Panc1 (cell line): ENCODE data around the gene KMT2C. TPM values are rescaled to one million over a fixed set of nuclear protein-coding genes. Genes with fewer than 3 reads are reported as not detected.

ENCODE experiments used
- ATAC-seq: fragments of 200-7000 bp; cut with Tn5 transposase; 2 replicates; pipeline ENCODE4 v1.9.1; 2020; ENCODE audit warnings: mild to moderate bottlenecking, moderate library complexity
- BruUV-seq: library from RNA; stranded (reverse); fragments of 400-500 nt; replicated peaks from 2 replicates; lab custom pipeline; 2021; lab: Mats Ljungman, UMichigan
- CTCF ChIA-PET: fragments of 300-600 bp; sonication (Branson Sonifier 250); formaldehyde crosslinking; loops from one replicate; lab custom pipeline; 2022; ENCODE audit warnings: antibody characterized with exemption; lab: Charles Lee
- POLR2A ChIA-PET: fragments of 300-600 bp; sonication (Branson Sonifier 250); formaldehyde crosslinking; loops from one replicate; lab custom pipeline; 2022; ENCODE audit warnings: antibody characterized with exemption; lab: Charles Lee
- DNase-seq: peaks from one replicate; pipeline ENCODE4 v3.0.0-alpha.2; 2010; ENCODE audit warnings: low read depth, low spot score
- H3K27ac ChIP-seq: 2 replicates; pipeline ENCODE4 v1.5.1; 2011; ENCODE audit warnings: mild to moderate bottlenecking, low read length, inconsistent platforms
- H3K27me3 ChIP-seq: fragments of 200-500 bp; sonication (Bioruptor generic); 2 replicates; pipeline ENCODE4 v1.6.0; 2014; ENCODE audit warnings: low read length, inconsistent platforms; ENCODE audit not compliant: control insufficient read depth, insufficient read depth
- H3K36me3 ChIP-seq: fragments of 200-500 bp; sonication (Bioruptor generic); 2 replicates; pipeline ENCODE4 v1.5.1; 2014; ENCODE audit warnings: inconsistent platforms, mild to moderate bottlenecking, low read length, moderate library complexity; ENCODE audit not compliant: control insufficient read depth, insufficient read depth
- H3K4me1 ChIP-seq: 2 replicates; pipeline ENCODE4 v1.5.1; 2011; ENCODE audit warnings: inconsistent platforms, mild to moderate bottlenecking, low read length, moderate library complexity; ENCODE audit not compliant: control insufficient read depth, insufficient read depth
- H3K4me3 ChIP-seq, 2 experiments: 2 replicates each; pipeline ENCODE4 v1.5.1; 2011 to 2012; ENCODE audit warnings: low read depth in 2 of 2, low read length in 2 of 2, mild to moderate bottlenecking in 2 of 2, inconsistent platforms in 1 of 2, moderate library complexity in 1 of 2
- H3K9me3 ChIP-seq: fragments of 200-500 bp; sonication (Bioruptor generic); 2 replicates; pipeline ENCODE4 v1.5.1; 2014; ENCODE audit warnings: low read depth, mild to moderate bottlenecking, inconsistent platforms, low read length, moderate library complexity; ENCODE audit not compliant: control insufficient read depth, insufficient read depth
- CTCF ChIP-seq: fragments of 450-650 bp; IDR thresholded peaks from 2 replicates; pipeline ENCODE4 v1.5.1; 2017; ENCODE audit warnings: mild to moderate bottlenecking
- POLR2AphosphoS5 ChIP-seq: IDR thresholded peaks from 2 replicates; pipeline ENCODE4 v1.6.1; 2012; ENCODE audit warnings: mild to moderate bottlenecking, low read depth, low read length, moderate library complexity
- REST ChIP-seq, 2 experiments: IDR thresholded peaks; 2 replicates each; pipeline ENCODE4 v1.6.1; 2011 to 2012; ENCODE audit warnings: low read depth in 2 of 2, control low read depth in 1 of 2, low read length in 1 of 2, mild to moderate bottlenecking in 1 of 2, moderate library complexity in 1 of 2; ENCODE audit not compliant: insufficient read depth in 1 of 2
- SIN3A ChIP-seq: IDR thresholded peaks from 2 replicates; pipeline ENCODE4 v1.6.1; 2012; ENCODE audit warnings: low read depth, mild to moderate bottlenecking, low read length, moderate library complexity, borderline replicate concordance; ENCODE audit not compliant: insufficient read depth
- TCF7L2 ChIP-seq: IDR thresholded peaks from 2 replicates; pipeline ENCODE4 v1.6.1; 2011; ENCODE audit warnings: mild to moderate bottlenecking, low read depth, low read length, inconsistent platforms
- in situ Hi-C: cut with HindIII; loops from 2 replicates; pipeline ENCODE4 v1.10.0; 2016; ENCODE audit warnings: low sequenced_read_pairs, low pct_unique_long_range_greater_than_20kb
- intact Hi-C: fragments of 100-400 bp; cut with micrococcal nuclease; formaldehyde crosslinking; loops from one replicate; pipeline ENCODE4 v1.10.0; 2022; ENCODE audit not compliant: unreplicated experiment
- total RNA-seq: library from RNA; stranded (reverse); gene quantifications from one replicate; pipeline ENCODE4 v1.2.1, GENCODE V29; 2021; ENCODE audit not compliant: unreplicated experiment

KMT2C gene
- total RNA-seq, 1 experiment from 2014 or later: 42.5 TPM

GRCh38 chr7:152478140-152478539 is 42.3 kb upstream of the KMT2C start:
- Histone ChIP-seq H3K9me3 (no peaks in the 10 kb centered on the region), H3K36me3 (no peaks in the 10 kb centered on the region), H3K27ac (no peak overlapping the region), H3K27me3 (no peaks in the 10 kb centered on the region), H3K4me1 (no peaks in the 10 kb centered on the region), H3K4me3 (no peak overlapping the region)
- in situ Hi-C loops: no loop called here
- ChIA-PET CTCF (no interaction called here), POLR2A (no interaction called here)
- no peak for ATAC-seq
- no peak for DNase-seq
- no TSS peak for BruUV-seq
- TF ChIP-seq CTCF (no peak), POLR2AphosphoS5 (no peak), REST (IDR thresholded peaks at IDR 0.05; ENCODE audit: insufficient read depth in 1 of 2, low read depth in 2 of 2, low read length in 1 of 2) (no peak), TCF7L2 (no peak), SIN3A (no peak)
- intact Hi-C loops: no loop called here

- no TSS peak for BruUV-seq
- in situ Hi-C loops: no loop called here
- H3K4me3 ChIP-seq: no peak overlapping the region
- intact Hi-C loops: no loop called here
- DNase-seq: no peak
- CTCF ChIA-PET: no interaction called here
- no peaks in the 10 kb centered on the region for H3K4me1 ChIP-seq
- no peak for TF ChIP-seq POLR2AphosphoS5
- no peak for TF ChIP-seq REST (IDR thresholded peaks at IDR 0.05; ENCODE audit: insufficient read depth in 1 of 2, low read depth in 2 of 2, low read length in 1 of 2)
- no peak for TF ChIP-seq TCF7L2
- H3K36me3 ChIP-seq: no peaks in the 10 kb centered on the region
- no peak overlapping the region for H3K27ac ChIP-seq
- no peak for ATAC-seq
- no peaks in the 10 kb centered on the region for H3K9me3 ChIP-seq
- POLR2A ChIA-PET: no interaction called here
- no peaks in the 10 kb centered on the region for H3K27me3 ChIP-seq
Observed at GRCh38 chr7:152477079-152477478, 41.3 kb upstream of the KMT2C start.
